Liver (tissue), 9 donors: ENCODE results near the gene C4orf17. TPM values are rescaled to one million over a fixed set of nuclear protein-coding genes. Genes with fewer than 3 reads are reported as not detected.

Experiments used
- DNase-seq: peaks from one replicate; pipeline ENCODE4 v3.0.0-alpha.2; 2017; ENCODE audit warnings: low spot score
- H3K27ac ChIP-seq, 2 donors: one replicate each; pipeline ENCODE4 v1.7.0; 2013; ENCODE audit warnings: inconsistent platforms in 2 of 2, low read length in 2 of 2, control low read depth in 1 of 2, low read depth in 1 of 2, mild to moderate bottlenecking in 1 of 2
- H3K27me3 ChIP-seq, 4 donors: one replicate each; pipeline versions ENCODE4 v1.6.1 to v1.7.0; 2013; ENCODE audit warnings: low read length in 3 of 4, inconsistent platforms in 1 of 4, mild to moderate bottlenecking in 1 of 4, moderate library complexity in 1 of 4; ENCODE audit not compliant: control insufficient read depth in 4 of 4, insufficient read depth in 4 of 4
- H3K36me3 ChIP-seq, 4 donors: one replicate each; pipeline versions ENCODE4 v1.6.1 to v1.7.0; 2013; ENCODE audit warnings: low read length in 3 of 4, mild to moderate bottlenecking in 3 of 4, low read depth in 1 of 4, moderate library complexity in 1 of 4; ENCODE audit not compliant: control insufficient read depth in 4 of 4, insufficient read depth in 3 of 4
- H3K4me1 ChIP-seq, 4 donors: one replicate each; pipeline versions ENCODE4 v1.6.1 to v1.7.0; 2013; ENCODE audit warnings: low read length in 3 of 4, mild to moderate bottlenecking in 3 of 4, moderate library complexity in 1 of 4; ENCODE audit not compliant: control insufficient read depth in 4 of 4, insufficient read depth in 4 of 4
- H3K4me3 ChIP-seq, 3 donors: one replicate each; pipeline versions ENCODE4 v1.6.1 to v1.7.0; 2013; ENCODE audit warnings: low read length in 3 of 3, control low read depth in 1 of 3, low read depth in 1 of 3, mild to moderate bottlenecking in 1 of 3
- H3K9ac ChIP-seq, 2 donors: one replicate each; pipeline ENCODE4 v1.7.0; 2013; ENCODE audit warnings: low read length in 2 of 2, mild to moderate bottlenecking in 2 of 2, moderate library complexity in 2 of 2, control low read depth in 1 of 2, low read depth in 1 of 2
- H3K9me3 ChIP-seq, 4 donors: one replicate each; pipeline versions ENCODE4 v1.6.1 to v1.7.0; 2013; ENCODE audit warnings: low read length in 3 of 4; ENCODE audit not compliant: control insufficient read depth in 4 of 4
- EGR1 ChIP-seq, 2 donors: IDR thresholded peaks; 2 replicates each; pipeline ENCODE4 v1.6.1; 2016 to 2018; ENCODE audit warnings: antibody characterized with exemption in 2 of 2, low read depth in 2 of 2
- FOXA1 ChIP-seq: IDR thresholded peaks from 2 replicates; pipeline ENCODE4 v1.6.1; 2016; ENCODE audit warnings: antibody characterized with exemption
- JUND ChIP-seq, 2 donors: IDR thresholded peaks; 2 replicates each; pipeline ENCODE4 v1.6.1; 2016; ENCODE audit warnings: antibody characterized with exemption in 2 of 2
- RXRA ChIP-seq, 2 donors: IDR thresholded peaks; 2 replicates each; pipeline ENCODE4 v1.6.1; 2017 to 2018; ENCODE audit warnings: antibody characterized with exemption in 2 of 2, mild to moderate bottlenecking in 1 of 2
- SP1 ChIP-seq: IDR thresholded peaks from 2 replicates; pipeline ENCODE4 v1.6.1; 2018; ENCODE audit warnings: antibody characterized with exemption, mild to moderate bottlenecking
- TAF1 ChIP-seq: conservative IDR thresholded peaks from 2 replicates; pipeline ENCODE4 v1.6.1; 2016; ENCODE audit warnings: antibody characterized with exemption, mild to moderate bottlenecking
- WGBS: extraction: QIAGEN DNeasy Blood & Tissue Kit; methylation state at CpG from one replicate; pipeline ENCODE4 v1.1.7; 2013; 5-methylcytosine and 5-hydroxymethylcytosine counted together
- polyA plus RNA-seq, 2 donors: library from polyadenylated mRNA; stranded (reverse) in 1 of 2; unstranded in 1 of 2; fragments of 200-250 nt in 1 of 2; fragments of >200 nt in 1 of 2; fragmentation: Nextera tagmentation in 1 of 2; extraction: Ambion mirVana in 1 of 2; gene quantifications; one replicate each; pipeline versions ENCODE4 v1.2.1 to v1.2.3, GENCODE V29; 2013 to 2015
- total RNA-seq, 2 donors: library from RNA; depleted of rRNA; stranded (reverse); fragments of >200 nt; gene quantifications; one replicate each; pipeline ENCODE4 v1.2.3, GENCODE V29; 2014
- TF ChIP-seq, protein P1 (sequence below): IDR thresholded peaks from 2 replicates; pipeline ENCODE4 v1.6.1; 2016; ENCODE audit warnings: antibody characterized with exemption
- TF ChIP-seq, protein P2 (sequence below): IDR thresholded peaks from 2 replicates; pipeline ENCODE4 v1.6.1; 2016; ENCODE audit warnings: antibody characterized with exemption
- donor health status: healthy.
- donor health status: healthy.
- donor health status: healthy.
- donor health status: healthy.
- donor health status: healthy.

Gene C4orf17
- total and polyA plus RNA-seq, 4 donors, result not detected

DNA sequence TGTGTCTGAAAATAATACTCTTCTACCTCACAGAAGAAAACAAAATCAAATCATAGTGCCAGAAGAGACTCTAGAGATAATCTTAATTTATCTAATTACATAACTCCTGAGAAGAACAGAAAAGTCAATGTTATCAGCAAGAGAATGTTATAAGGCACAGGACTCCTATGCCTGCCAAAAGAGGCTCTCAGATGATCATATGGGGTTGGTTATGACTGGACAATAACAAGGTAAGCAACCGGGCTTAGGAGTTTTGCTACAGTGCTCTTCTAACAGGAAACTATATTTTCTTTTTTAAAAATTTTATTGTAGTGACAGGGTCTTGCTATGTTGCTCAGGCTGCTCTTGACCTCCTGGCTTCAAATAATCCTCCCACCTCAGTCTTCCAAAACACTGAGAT lies 3.5 kb upstream of the C4orf17 start:
- TF ChIP-seq SP1 (no peak), JUND (IDR thresholded peaks at IDR 0.05) (no peak)
- H3K27me3 ChIP-seq, result no peaks in the 10 kb centered on the region
- 89% methylated on average over 1 of the region's 1 CpG for WGBS
- H3K27ac ChIP-seq, result no peak overlapping the region
- H3K4me1 ChIP-seq, result no peaks in the 10 kb centered on the region
- DNase-seq, result no peak
- H3K9me3 ChIP-seq, result no peaks in the 10 kb centered on the region
- H3K9ac ChIP-seq, result no peak overlapping the region
- H3K36me3 ChIP-seq, result no peaks in the 10 kb centered on the region
- H3K4me3 ChIP-seq, result no peak overlapping the region

DNA sequence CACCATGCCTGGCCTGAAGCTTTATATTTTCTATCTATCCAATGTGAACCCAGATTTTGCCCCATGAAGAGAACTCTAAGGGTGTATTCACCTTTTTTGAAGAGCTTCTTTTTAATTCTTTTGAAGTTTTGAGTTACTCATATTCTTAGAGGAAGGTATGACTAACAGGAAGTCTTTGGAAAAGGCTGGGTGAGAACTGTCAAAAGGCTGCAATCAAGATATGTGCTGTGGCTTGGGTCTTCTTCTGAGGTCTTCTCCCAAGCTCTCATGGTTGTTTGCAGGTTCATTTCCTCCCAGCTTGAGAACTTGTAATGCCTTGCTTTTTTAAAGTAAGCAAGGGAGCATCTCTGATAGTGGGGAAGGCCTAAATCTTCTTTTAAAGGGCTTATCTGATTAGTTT lies 3.1 kb upstream of the C4orf17 start:
- Histone ChIP-seq H3K9ac (no peak overlapping the region), H3K9me3 (no peaks in the 10 kb centered on the region)

DNA sequence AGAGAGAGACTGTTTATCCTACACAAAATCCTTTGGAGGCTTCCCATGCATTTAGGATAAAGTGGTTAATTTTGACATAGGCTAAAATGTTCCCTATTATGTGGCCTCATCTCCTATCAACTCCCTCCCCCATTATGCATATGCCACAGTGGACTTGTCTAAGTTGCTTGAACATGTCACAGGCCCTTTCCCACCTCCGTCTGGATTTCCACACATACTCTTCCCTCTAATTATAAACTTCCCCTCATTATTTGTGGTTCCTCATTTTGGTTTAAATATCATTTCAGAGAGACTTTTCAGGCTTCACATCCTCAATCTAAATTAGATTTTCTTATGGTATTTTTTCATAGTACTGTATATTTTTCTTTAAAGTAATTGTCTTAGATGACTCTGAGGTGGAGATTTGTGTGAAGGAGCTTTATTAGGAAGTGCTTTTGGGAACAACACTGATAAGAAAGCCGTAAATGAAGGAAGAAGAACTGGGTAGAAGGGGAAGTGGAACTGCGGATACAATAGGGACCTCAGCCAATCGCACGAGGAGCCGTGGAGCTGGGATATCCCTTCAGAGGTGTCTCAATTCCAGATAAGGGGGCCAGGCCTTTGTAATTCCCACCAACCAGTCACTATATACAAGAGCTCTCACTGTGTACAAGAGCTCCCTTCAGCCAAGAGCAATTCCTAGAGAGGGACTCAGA lies 7.9 kb downstream of the C4orf17 start:
- H3K36me3 ChIP-seq, result no peaks in the 10 kb centered on the region
- no peak overlapping the region for H3K9ac ChIP-seq
- no peak for DNase-seq
- no peaks in the 10 kb centered on the region for H3K27me3 ChIP-seq
- 72% methylated on average over 6 of the region's 6 CpGs for WGBS
- H3K9me3 ChIP-seq, result no peaks in the 10 kb centered on the region
- no peaks in the 10 kb centered on the region for H3K4me1 ChIP-seq
- no peak overlapping the region for H3K27ac ChIP-seq
- H3K4me3 ChIP-seq, result no peak overlapping the region
- TF ChIP-seq, protein P1, sequence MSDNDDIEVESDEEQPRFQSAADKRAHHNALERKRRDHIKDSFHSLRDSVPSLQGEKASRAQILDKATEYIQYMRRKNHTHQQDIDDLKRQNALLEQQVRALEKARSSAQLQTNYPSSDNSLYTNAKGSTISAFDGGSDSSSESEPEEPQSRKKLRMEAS, result no peak

More for the DNA sequence above, 3.1 kb upstream of the C4orf17 start:
- Histone ChIP-seq H3K4me3 (no peak overlapping the region), H3K27me3 (no peaks in the 10 kb centered on the region), H3K36me3 (no peaks in the 10 kb centered on the region), H3K4me1 (no peaks in the 10 kb centered on the region), H3K27ac (no peak overlapping the region)
- TF ChIP-seq FOXA1 (no peak), SP1 (no peak), EGR1 (IDR thresholded peaks at IDR 0.05; ENCODE audit: low read depth in 2 of 2) (no peak)
- no peak for DNase-seq

DNA sequence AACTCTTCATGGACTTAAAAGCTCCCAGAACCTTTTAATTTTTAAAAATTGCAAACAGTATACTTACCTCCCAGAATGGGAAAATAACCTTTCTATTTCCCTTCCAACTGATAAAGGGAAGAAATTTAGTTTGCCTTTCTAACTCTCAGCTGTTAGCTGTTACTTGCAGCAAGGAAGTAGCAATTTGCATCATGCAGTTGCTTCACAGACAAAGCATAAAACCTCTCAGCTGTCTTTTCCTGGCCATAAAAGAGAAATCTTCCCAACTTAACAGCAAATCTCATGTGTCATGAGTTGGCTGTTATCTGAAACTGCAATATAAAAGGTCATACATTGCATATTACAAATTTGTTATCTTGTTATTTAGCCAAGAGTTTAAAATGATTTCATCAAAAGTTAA lies 18.4 kb downstream of the C4orf17 start:
- no peaks in the 10 kb centered on the region for H3K4me1 ChIP-seq
- no peak for DNase-seq
- H3K27ac ChIP-seq, result no peak overlapping the region
- H3K27me3 ChIP-seq, result no peaks in the 10 kb centered on the region
- H3K36me3 ChIP-seq, result no peaks in the 10 kb centered on the region
- H3K9ac ChIP-seq, result no peak overlapping the region
- H3K9me3 ChIP-seq, result no peaks in the 10 kb centered on the region
- TF ChIP-seq RXRA (IDR thresholded peaks at IDR 0.05), result no peak
- no peak for TF ChIP-seq TAF1
- TF ChIP-seq JUND (IDR thresholded peaks at IDR 0.05), result no peak
- TF ChIP-seq FOXA1, result no peak
- TF ChIP-seq, protein P2, sequence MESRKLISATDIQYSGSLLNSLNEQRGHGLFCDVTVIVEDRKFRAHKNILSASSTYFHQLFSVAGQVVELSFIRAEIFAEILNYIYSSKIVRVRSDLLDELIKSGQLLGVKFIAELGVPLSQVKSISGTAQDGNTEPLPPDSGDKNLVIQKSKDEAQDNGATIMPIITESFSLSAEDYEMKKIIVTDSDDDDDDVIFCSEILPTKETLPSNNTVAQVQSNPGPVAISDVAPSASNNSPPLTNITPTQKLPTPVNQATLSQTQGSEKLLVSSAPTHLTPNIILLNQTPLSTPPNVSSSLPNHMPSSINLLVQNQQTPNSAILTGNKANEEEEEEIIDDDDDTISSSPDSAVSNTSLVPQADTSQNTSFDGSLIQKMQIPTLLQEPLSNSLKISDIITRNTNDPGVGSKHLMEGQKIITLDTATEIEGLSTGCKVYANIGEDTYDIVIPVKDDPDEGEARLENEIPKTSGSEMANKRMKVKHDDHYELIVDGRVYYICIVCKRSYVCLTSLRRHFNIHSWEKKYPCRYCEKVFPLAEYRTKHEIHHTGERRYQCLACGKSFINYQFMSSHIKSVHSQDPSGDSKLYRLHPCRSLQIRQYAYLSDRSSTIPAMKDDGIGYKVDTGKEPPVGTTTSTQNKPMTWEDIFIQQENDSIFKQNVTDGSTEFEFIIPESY, result no peak
- TF ChIP-seq, protein P1, result no peak
- no peak overlapping the region for H3K4me3 ChIP-seq
